H9 (cell line): ENCODE measurements around the gene RIMBP2. TPM values are rescaled to one million over a fixed set of nuclear protein-coding genes. Genes with fewer than 3 reads are reported as not detected.

Experiments used
- DNase-seq: peaks from one replicate; pipeline ENCODE4 v3.0.0-alpha.2; 2017
- H2AFZ ChIP-seq: one replicate; pipeline ENCODE4 v1.6.1; 2013; ENCODE audit warnings: mild to moderate bottlenecking, low read length, control low read depth, moderate library complexity
- H2AK5ac ChIP-seq: 2 replicates; pipeline ENCODE4 v1.6.1; 2013; ENCODE audit warnings: low read length, control low read depth, mixed read lengths; ENCODE audit not compliant: insufficient read length
- H2BK120ac ChIP-seq: one replicate; pipeline ENCODE4 v1.6.1; 2013; ENCODE audit warnings: low read depth, mild to moderate bottlenecking, low read length, control low read depth, inconsistent platforms; ENCODE audit not compliant: poor library complexity, severe bottlenecking
- H2BK12ac ChIP-seq: 2 replicates; pipeline ENCODE4 v1.6.1; 2013; ENCODE audit warnings: low read length, control low read depth, mixed read lengths, low read depth; ENCODE audit not compliant: insufficient read length
- H2BK15ac ChIP-seq: 2 replicates; pipeline ENCODE4 v1.6.1; 2013; ENCODE audit warnings: low read depth, low read length, control low read depth
- H2BK20ac ChIP-seq: one replicate; pipeline ENCODE4 v1.6.1; 2013; ENCODE audit warnings: low read depth, mild to moderate bottlenecking, low read length, control low read depth, inconsistent platforms; ENCODE audit not compliant: poor library complexity, severe bottlenecking
- H2BK5ac ChIP-seq: 2 replicates; pipeline ENCODE4 v1.6.1; 2013; ENCODE audit warnings: low read length, control low read depth, mixed read lengths; ENCODE audit not compliant: insufficient read length
- H3K14ac ChIP-seq: 2 replicates; pipeline ENCODE4 v1.6.1; 2013; ENCODE audit warnings: low read length, control low read depth; ENCODE audit not compliant: insufficient read depth
- H3K18ac ChIP-seq: 2 replicates; pipeline ENCODE4 v1.6.1; 2013; ENCODE audit warnings: low read depth, mild to moderate bottlenecking, mixed read lengths, low read length, control low read depth; ENCODE audit not compliant: insufficient read length
- H3K23ac ChIP-seq: 2 replicates; pipeline ENCODE4 v1.6.1; 2013; ENCODE audit warnings: low read length, control low read depth, mixed read lengths, low read depth; ENCODE audit not compliant: insufficient read length
- H3K23me2 ChIP-seq: 2 replicates; pipeline ENCODE4 v1.6.1; 2013; ENCODE audit warnings: low read depth, mild to moderate bottlenecking, mixed read lengths, low read length, control low read depth; ENCODE audit not compliant: insufficient read length, poor library complexity, severe bottlenecking
- H3K27ac ChIP-seq: 2 replicates; pipeline ENCODE4 v1.5.1; 2013; ENCODE audit warnings: low read length, control low read depth, mixed read lengths, low read depth; ENCODE audit not compliant: insufficient read length
- H3K27me3 ChIP-seq: 2 replicates; pipeline ENCODE4 v1.6.1; 2013; ENCODE audit warnings: low read length, control low read depth, inconsistent platforms; ENCODE audit not compliant: insufficient read depth
- H3K4ac ChIP-seq: 2 replicates; pipeline ENCODE4 v1.6.1; 2013; ENCODE audit warnings: low read depth, mild to moderate bottlenecking, control low read depth, inconsistent platforms, low read length, moderate library complexity
- H3K4me1 ChIP-seq: 2 replicates; pipeline ENCODE4 v1.6.1; 2013; ENCODE audit warnings: low read length, control low read depth, inconsistent platforms; ENCODE audit not compliant: insufficient read depth
- H3K4me2 ChIP-seq: 2 replicates; pipeline ENCODE4 v1.6.1; 2013; ENCODE audit warnings: low read length, control low read depth, mixed read lengths; ENCODE audit not compliant: insufficient read length, insufficient read depth
- H3K56ac ChIP-seq: 2 replicates; pipeline ENCODE4 v1.6.1; 2013; ENCODE audit warnings: low read depth, mild to moderate bottlenecking, mixed read lengths, low read length, control low read depth; ENCODE audit not compliant: insufficient read length
- H3K79me1 ChIP-seq: 2 replicates; pipeline ENCODE4 v1.6.1; 2013; ENCODE audit warnings: low read depth, mild to moderate bottlenecking, moderate library complexity, low read length, control low read depth, inconsistent platforms; ENCODE audit not compliant: insufficient read depth, poor library complexity, severe bottlenecking
- H3K79me2 ChIP-seq: 2 replicates; pipeline ENCODE4 v1.6.1; 2013; ENCODE audit warnings: low read length, control low read depth, inconsistent platforms; ENCODE audit not compliant: insufficient read depth
- H3K9ac ChIP-seq: 2 replicates; pipeline ENCODE4 v1.6.1; 2013; ENCODE audit warnings: low read length, control low read depth, mixed read lengths; ENCODE audit not compliant: insufficient read length; ENCODE audit errors: extremely low read depth
- H3K9me3 ChIP-seq: one replicate; pipeline ENCODE4 v1.6.1; 2013; ENCODE audit warnings: low read depth, low read length, inconsistent platforms; ENCODE audit not compliant: control insufficient read depth
- H3T11ph ChIP-seq: one replicate; pipeline ENCODE4 v1.6.1; 2013; ENCODE audit warnings: mild to moderate bottlenecking, low read length, control low read depth, inconsistent platforms
- H4K20me1 ChIP-seq: one replicate; pipeline ENCODE4 v1.6.1; 2013; ENCODE audit not compliant: control insufficient read depth, insufficient read length, insufficient read depth
- H4K5ac ChIP-seq: 2 replicates; pipeline ENCODE4 v1.6.1; 2013; ENCODE audit warnings: low read depth, mild to moderate bottlenecking, mixed read lengths, low read length, control low read depth; ENCODE audit not compliant: insufficient read length
- H4K8ac ChIP-seq: replicated peaks from 2 replicates; pipeline ENCODE4 v1.6.1; 2013; ENCODE audit warnings: low read length, control low read depth, mixed read lengths, low read depth; ENCODE audit not compliant: insufficient read length
- H4K91ac ChIP-seq: 2 replicates; pipeline ENCODE4 v1.6.1; 2013; ENCODE audit warnings: low read depth, mild to moderate bottlenecking, moderate library complexity, mixed read lengths, low read length, control low read depth; ENCODE audit not compliant: insufficient read length
- H3K27ac Mint-ChIP-seq, 3 experiments: 2 replicates in 2 of 3; 3 replicates in 1 of 3; pipeline ENCODE4 v1.8.0; 2020 to 2021; ENCODE audit warnings: mixed read lengths in 3 of 3, mild to moderate bottlenecking in 1 of 3, moderate library complexity in 1 of 3
- H3K27me3 Mint-ChIP-seq: 2 replicates; pipeline ENCODE4 v1.8.0; 2021; ENCODE audit warnings: low read depth, mild to moderate bottlenecking, moderate library complexity, mixed read lengths
- H3K36me3 Mint-ChIP-seq, 3 experiments: 2 replicates in 2 of 3; 3 replicates in 1 of 3; pipeline ENCODE4 v1.8.0; 2020 to 2021; ENCODE audit warnings: low read depth in 3 of 3, mixed read lengths in 3 of 3; ENCODE audit not compliant: insufficient read depth in 1 of 3
- H3K4me1 Mint-ChIP-seq, 2 experiments: 2 replicates each; pipeline ENCODE4 v1.8.0; 2020; ENCODE audit warnings: mixed read lengths in 2 of 2
- H3K4me3 Mint-ChIP-seq, 2 experiments: 2 replicates in 1 of 2; 3 replicates in 1 of 2; pipeline ENCODE4 v1.8.0; 2020 to 2021; ENCODE audit warnings: mild to moderate bottlenecking in 2 of 2, mixed read lengths in 2 of 2, moderate library complexity in 1 of 2
- H3K9me3 Mint-ChIP-seq, 2 experiments: 2 replicates in 1 of 2; 3 replicates in 1 of 2; pipeline ENCODE4 v1.8.0; 2020; ENCODE audit warnings: mild to moderate bottlenecking in 2 of 2, mixed read lengths in 2 of 2, moderate library complexity in 1 of 2
- WGBS: extraction: QIAGEN DNeasy Blood & Tissue Kit; methylation state at CpG from one replicate; pipeline ENCODE4 v1.1.7; 2013; ENCODE audit warnings: missing lambda C conversion rate, low lambda C conversion rate, mixed read lengths; ENCODE audit not compliant: insufficient read length; ENCODE audit errors: extremely low coverage; 5-methylcytosine and 5-hydroxymethylcytosine counted together
- total RNA-seq: library from RNA; stranded (reverse); gene quantifications from 2 replicates; pipeline ENCODE4 v1.2.1, GENCODE V29; 2021
- TF ChIP-seq, protein P1 (sequence below): fragments of 200-600 bp; sonication (generic); conservative IDR thresholded peaks from 3 replicates; pipeline ENCODE4 v1.8.0; 2021; ENCODE audit warnings: antibody characterized with exemption, mild to moderate bottlenecking

The RIMBP2 gene
- total RNA-seq, 1 experiment from 2014 or later: 0.70 TPM

DNA sequence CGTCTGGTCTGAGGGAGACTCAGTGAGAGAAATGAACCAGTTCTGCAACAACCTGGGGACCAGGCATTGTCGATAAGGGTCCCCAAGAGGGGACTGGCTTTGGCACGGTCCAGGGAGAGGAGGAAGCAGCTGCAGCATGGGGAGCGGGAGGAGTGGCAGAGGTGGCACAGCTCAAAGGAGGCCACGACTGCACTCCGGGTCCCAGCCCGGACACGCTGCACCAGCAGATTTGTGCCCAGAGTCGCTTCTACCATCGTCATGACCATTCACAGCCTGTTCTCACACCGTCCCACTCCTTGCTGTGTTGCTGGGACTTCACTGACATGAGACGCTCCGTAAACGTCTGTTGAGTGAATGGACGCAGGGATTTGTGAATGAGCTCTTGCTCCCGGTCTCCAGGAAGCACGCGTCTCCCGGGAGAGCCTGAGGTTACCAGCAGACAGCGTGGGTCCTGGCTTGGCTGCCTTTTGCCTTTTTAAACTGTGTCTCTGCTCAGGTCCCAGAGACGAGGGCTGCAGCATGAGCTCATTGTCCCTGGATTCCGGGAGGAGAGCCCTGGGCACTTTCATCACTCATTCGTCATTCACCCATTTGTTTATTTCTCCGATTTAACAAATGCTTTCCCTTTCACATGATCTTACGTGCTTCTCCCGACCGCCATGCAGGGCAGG lies 241.4 kb downstream of the RIMBP2 start:
- no peaks in the 10 kb centered on the region for H3K79me1 ChIP-seq
- no CpG with 5 or more reads among the region's 27 CpGs for WGBS
- H2BK15ac ChIP-seq: no peak overlapping the region
- H3K4ac ChIP-seq: no peak overlapping the region
- no peaks in the 10 kb centered on the region for H4K20me1 ChIP-seq
- TF ChIP-seq, protein P1, sequence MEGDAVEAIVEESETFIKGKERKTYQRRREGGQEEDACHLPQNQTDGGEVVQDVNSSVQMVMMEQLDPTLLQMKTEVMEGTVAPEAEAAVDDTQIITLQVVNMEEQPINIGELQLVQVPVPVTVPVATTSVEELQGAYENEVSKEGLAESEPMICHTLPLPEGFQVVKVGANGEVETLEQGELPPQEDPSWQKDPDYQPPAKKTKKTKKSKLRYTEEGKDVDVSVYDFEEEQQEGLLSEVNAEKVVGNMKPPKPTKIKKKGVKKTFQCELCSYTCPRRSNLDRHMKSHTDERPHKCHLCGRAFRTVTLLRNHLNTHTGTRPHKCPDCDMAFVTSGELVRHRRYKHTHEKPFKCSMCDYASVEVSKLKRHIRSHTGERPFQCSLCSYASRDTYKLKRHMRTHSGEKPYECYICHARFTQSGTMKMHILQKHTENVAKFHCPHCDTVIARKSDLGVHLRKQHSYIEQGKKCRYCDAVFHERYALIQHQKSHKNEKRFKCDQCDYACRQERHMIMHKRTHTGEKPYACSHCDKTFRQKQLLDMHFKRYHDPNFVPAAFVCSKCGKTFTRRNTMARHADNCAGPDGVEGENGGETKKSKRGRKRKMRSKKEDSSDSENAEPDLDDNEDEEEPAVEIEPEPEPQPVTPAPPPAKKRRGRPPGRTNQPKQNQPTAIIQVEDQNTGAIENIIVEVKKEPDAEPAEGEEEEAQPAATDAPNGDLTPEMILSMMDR: no peak
- no peak overlapping the region for H3T11ph ChIP-seq
- DNase-seq: no peak
- Mint-ChIP-seq H3K4me1 (peaks cover 0 to 1% of the 10 kb centered on the region in 2 experiments; a peak in 1 of 4 replicates), H3K4me3 (no peak overlapping the region), H3K9me3 (no peaks in the 10 kb centered on the region), H3K27me3 (peaks cover 20% of the 10 kb centered on the region), H3K27ac (no peak overlapping the region; a peak in 1 of 7 replicates), H3K36me3 (no peaks in the 10 kb centered on the region)
- H2BK20ac ChIP-seq: no peak overlapping the region
- H3K79me2 ChIP-seq: no peaks in the 10 kb centered on the region
- no peaks in the 10 kb centered on the region for H3K9me3 ChIP-seq
- H2AK5ac ChIP-seq: no peak overlapping the region
- H3K23me2 ChIP-seq: no peaks in the 10 kb centered on the region
- no peak overlapping the region for H3K18ac ChIP-seq
- H3K9ac ChIP-seq: no peak overlapping the region
- H3K56ac ChIP-seq: no peak overlapping the region
- H3K4me2 ChIP-seq: no peak overlapping the region
- H4K91ac ChIP-seq: no peak overlapping the region
- H2BK120ac ChIP-seq: no peak overlapping the region
- H4K8ac ChIP-seq: no peak overlapping the region
- H4K5ac ChIP-seq: no peak overlapping the region
- H2BK5ac ChIP-seq: no peak overlapping the region
- no peak overlapping the region for H2BK12ac ChIP-seq
- no peaks in the 10 kb centered on the region for H3K4me1 ChIP-seq
- H3K14ac ChIP-seq: no peak overlapping the region
- no peak overlapping the region for H3K23ac ChIP-seq
- no peaks in the 10 kb centered on the region for H3K27me3 ChIP-seq
- no peak overlapping the region for H3K27ac ChIP-seq
- no peak overlapping the region for H2AFZ ChIP-seq
